K562 (cell line): ENCODE measurements around the gene OR5K1. TPM values are rescaled to one million over a fixed set of nuclear protein-coding genes. Genes with fewer than 3 reads are reported as not detected.

Experiments used
- BCL6 ChIP-seq: fragments of 250-450 bp; sonication (Bioruptor Pico); IDR thresholded peaks from 2 replicates; pipeline ENCODE4 v1.4.0; 2020
- CSDE1 ChIP-seq, 2 experiments: fragments of 450-650 bp; IDR thresholded peaks; 2 replicates each; pipeline ENCODE4 v1.6.1; 2016; ENCODE audit warnings: mild to moderate bottlenecking in 1 of 2
- DNMT1 ChIP-seq: fragments of 450-650 bp; IDR thresholded peaks from 2 replicates; pipeline ENCODE4 v1.6.1; 2016; ENCODE audit warnings: antibody characterized with exemption, mild to moderate bottlenecking
- DPF2 ChIP-seq: fragments of 450-650 bp; IDR thresholded peaks from 2 replicates; pipeline ENCODE4 v1.6.1; 2016
- MAZ ChIP-seq, 2 experiments: fragments of 450-650 bp in 1 of 2; sonication (generic) in 1 of 2; formaldehyde crosslinking; IDR thresholded peaks in 1 of 2; conservative IDR thresholded peaks in 1 of 2; 2 replicates each; pipeline versions ENCODE4 v1.4.0 to v1.5.0; 2020; ENCODE audit warnings: mild to moderate bottlenecking in 1 of 2, missing genetic modification reagents in 1 of 2
- NFATC3 ChIP-seq: fragments of 450-650 bp; IDR thresholded peaks from 2 replicates; pipeline ENCODE4 v1.6.1; 2017; ENCODE audit warnings: mild to moderate bottlenecking
- PCBP1 ChIP-seq: fragments of 200-400 bp; formaldehyde crosslinking; IDR thresholded peaks from 2 replicates; pipeline ENCODE4 v1.6.1; 2018; ENCODE audit warnings: mild to moderate bottlenecking, low read depth, low read length; ENCODE audit not compliant: poor library complexity, severe bottlenecking
- PRPF4 ChIP-seq: fragments of 200-400 bp; formaldehyde crosslinking; IDR thresholded peaks from one replicate; pipeline ENCODE4 v1.6.1; 2017; ENCODE audit warnings: low read length, low read depth, mild to moderate bottlenecking; ENCODE audit not compliant: insufficient read depth, poor library complexity, severe bottlenecking
- RBM25 ChIP-seq: fragments of 200-400 bp; formaldehyde crosslinking; IDR thresholded peaks from 2 replicates; pipeline ENCODE4 v1.6.1; 2018; ENCODE audit warnings: low read length, low read depth, moderate library complexity; ENCODE audit not compliant: severe bottlenecking
- SAFB2 ChIP-seq: fragments of 200-400 bp; formaldehyde crosslinking; IDR thresholded peaks from 2 replicates; pipeline ENCODE4 v1.6.1; 2018; ENCODE audit warnings: borderline replicate concordance, low read length, low read depth, moderate library complexity; ENCODE audit not compliant: severe bottlenecking
- SIN3A ChIP-seq, 2 experiments: fragments of 150-350 bp in 1 of 2; IDR thresholded peaks; 2 replicates each; pipeline ENCODE4 v1.6.1; 2011 to 2016; ENCODE audit warnings: borderline replicate concordance in 2 of 2, low read depth in 2 of 2, low read length in 2 of 2, mild to moderate bottlenecking in 2 of 2, moderate library complexity in 2 of 2; ENCODE audit not compliant: control insufficient read depth in 1 of 2
- SPI1 ChIP-seq: IDR thresholded peaks from 2 replicates; pipeline ENCODE4 v1.6.1; 2011; ENCODE audit warnings: low read depth, low read length, control low read depth, borderline replicate concordance
- polyA plus RNA-seq, 8 experiments: library from polyadenylated mRNA; depleted of rRNA in 4 of 8; stranded (reverse) in 5 of 8; unstranded in 3 of 8; fragments of >200 nt; fragmentation: Nextera tagmentation in 2 of 8; fragmentation: Illumina TruSeq in 1 of 8; extraction: Ambion mirVana in 2 of 8; extraction: Trizol in 1 of 8; gene quantifications; 2 replicates each; pipeline versions ENCODE4 v1.2.1 to v1.2.3, GENCODE V29; 2011 to 2014; ENCODE audit warnings: inconsistent platforms in 1 of 8, missing spikeins in 1 of 8
- total RNA-seq, 7 experiments: library from RNA; depleted of rRNA in 6 of 7; stranded (reverse); fragments of >200 nt in 6 of 7; fragmentation: Illumina TruSeq in 2 of 7; extraction: Trizol in 2 of 7; gene quantifications; 2 replicates each; pipeline versions ENCODE4 v1.2.1 to v1.2.3, GENCODE V29; 2011 to 2021; ENCODE audit warnings: low replicate concordance in 1 of 7
- TF ChIP-seq, protein P1 (sequence below), 2 experiments: fragments of 450-650 bp; formaldehyde crosslinking in 1 of 2; IDR thresholded peaks; 2 replicates each; pipeline versions ENCODE4 v1.4.0 to v1.6.1; 2014 to 2020; ENCODE audit warnings: mild to moderate bottlenecking in 2 of 2, borderline replicate concordance in 1 of 2, low read depth in 1 of 2
- TF ChIP-seq, protein P2 (sequence below): fragments of 450-650 bp; formaldehyde crosslinking; IDR thresholded peaks from 2 replicates; pipeline ENCODE4 v1.4.0; 2022; ENCODE audit warnings: missing genetic modification characterization
- TF ChIP-seq, protein P3 (sequence below): fragments of 250-450 bp; sonication (Bioruptor Pico); IDR thresholded peaks from 2 replicates; pipeline ENCODE4 v1.6.1; 2021; ENCODE audit warnings: mild to moderate bottlenecking

Gene OR5K1
- total and polyA plus RNA-seq, 9 of the 15 experiments (the other 6 are each of a cell fraction or from before 2014, with no cell fraction given), result not detected

DNA sequence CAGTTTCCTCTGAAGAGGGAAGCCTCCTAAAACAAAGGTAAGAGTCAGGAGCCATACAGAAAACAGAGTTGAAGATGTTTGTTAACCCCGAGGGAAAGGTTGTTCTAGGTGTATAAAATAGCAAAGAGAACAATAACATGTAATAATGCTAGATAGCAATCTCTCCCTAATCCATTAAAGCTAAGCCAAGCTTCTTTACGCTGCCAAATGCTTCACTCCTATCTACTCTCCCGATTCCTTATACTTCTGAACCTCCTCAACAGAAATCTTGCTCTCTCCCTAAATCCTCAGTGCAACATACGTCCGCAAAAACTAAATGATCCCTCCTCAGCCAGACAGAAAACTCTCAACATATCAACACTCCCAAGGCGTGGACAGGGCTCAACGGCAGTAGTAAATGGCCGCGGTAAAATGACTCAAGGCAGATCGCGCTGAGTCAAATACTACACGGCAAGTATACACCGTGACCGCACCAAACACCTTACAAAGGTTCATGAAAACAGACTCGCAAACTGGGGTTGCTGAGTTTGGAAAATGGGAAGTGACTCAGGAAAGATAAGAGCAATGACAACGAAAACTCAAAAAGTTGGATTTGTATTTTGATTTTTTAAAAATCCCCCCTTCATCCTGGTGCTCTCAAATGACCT is 59.0 kb downstream of the OR5K1 start (continued):
- no peak for TF ChIP-seq CSDE1 (IDR thresholded peaks at IDR 0.05)
- TF ChIP-seq SAFB2, result no peak
- TF ChIP-seq, protein P1, sequence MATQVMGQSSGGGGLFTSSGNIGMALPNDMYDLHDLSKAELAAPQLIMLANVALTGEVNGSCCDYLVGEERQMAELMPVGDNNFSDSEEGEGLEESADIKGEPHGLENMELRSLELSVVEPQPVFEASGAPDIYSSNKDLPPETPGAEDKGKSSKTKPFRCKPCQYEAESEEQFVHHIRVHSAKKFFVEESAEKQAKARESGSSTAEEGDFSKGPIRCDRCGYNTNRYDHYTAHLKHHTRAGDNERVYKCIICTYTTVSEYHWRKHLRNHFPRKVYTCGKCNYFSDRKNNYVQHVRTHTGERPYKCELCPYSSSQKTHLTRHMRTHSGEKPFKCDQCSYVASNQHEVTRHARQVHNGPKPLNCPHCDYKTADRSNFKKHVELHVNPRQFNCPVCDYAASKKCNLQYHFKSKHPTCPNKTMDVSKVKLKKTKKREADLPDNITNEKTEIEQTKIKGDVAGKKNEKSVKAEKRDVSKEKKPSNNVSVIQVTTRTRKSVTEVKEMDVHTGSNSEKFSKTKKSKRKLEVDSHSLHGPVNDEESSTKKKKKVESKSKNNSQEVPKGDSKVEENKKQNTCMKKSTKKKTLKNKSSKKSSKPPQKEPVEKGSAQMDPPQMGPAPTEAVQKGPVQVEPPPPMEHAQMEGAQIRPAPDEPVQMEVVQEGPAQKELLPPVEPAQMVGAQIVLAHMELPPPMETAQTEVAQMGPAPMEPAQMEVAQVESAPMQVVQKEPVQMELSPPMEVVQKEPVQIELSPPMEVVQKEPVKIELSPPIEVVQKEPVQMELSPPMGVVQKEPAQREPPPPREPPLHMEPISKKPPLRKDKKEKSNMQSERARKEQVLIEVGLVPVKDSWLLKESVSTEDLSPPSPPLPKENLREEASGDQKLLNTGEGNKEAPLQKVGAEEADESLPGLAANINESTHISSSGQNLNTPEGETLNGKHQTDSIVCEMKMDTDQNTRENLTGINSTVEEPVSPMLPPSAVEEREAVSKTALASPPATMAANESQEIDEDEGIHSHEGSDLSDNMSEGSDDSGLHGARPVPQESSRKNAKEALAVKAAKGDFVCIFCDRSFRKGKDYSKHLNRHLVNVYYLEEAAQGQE (IDR thresholded peaks at IDR 0.05; ENCODE audit: borderline replicate concordance), result peak; percentile 39; the same call in 1 of the 2 replicates
- TF ChIP-seq, protein P1 (CRISPR knock-in tag; IDR thresholded peaks at IDR 0.05; ENCODE audit: low read depth), result no peak
- peak; percentile 52 for TF ChIP-seq DPF2
- no peak for TF ChIP-seq DNMT1
- TF ChIP-seq RBM25, result no peak
- TF ChIP-seq SPI1, result peak; percentile 65; the same call in 1 of the 2 replicates
- no peak for TF ChIP-seq MAZ (CRISPR knock-in tag; conservative IDR thresholded peaks at IDR 0.05 in 1 of 2, IDR thresholded peaks at IDR 0.05 in 1 of 2)
- TF ChIP-seq PRPF4, result no peak
- no peak for TF ChIP-seq PCBP1
- no peak for TF ChIP-seq BCL6
- no peak for TF ChIP-seq NFATC3
- 0 out of 4 replicates have a peak, but pooled peaks of 1 of the 2 experiments have one; percentile 5 for TF ChIP-seq SIN3A (IDR thresholded peaks at IDR 0.05; ENCODE audit: borderline replicate concordance in 2 of 2, control insufficient read depth in 1 of 2, low read depth in 2 of 2, low read length in 2 of 2)
- TF ChIP-seq, protein P2, sequence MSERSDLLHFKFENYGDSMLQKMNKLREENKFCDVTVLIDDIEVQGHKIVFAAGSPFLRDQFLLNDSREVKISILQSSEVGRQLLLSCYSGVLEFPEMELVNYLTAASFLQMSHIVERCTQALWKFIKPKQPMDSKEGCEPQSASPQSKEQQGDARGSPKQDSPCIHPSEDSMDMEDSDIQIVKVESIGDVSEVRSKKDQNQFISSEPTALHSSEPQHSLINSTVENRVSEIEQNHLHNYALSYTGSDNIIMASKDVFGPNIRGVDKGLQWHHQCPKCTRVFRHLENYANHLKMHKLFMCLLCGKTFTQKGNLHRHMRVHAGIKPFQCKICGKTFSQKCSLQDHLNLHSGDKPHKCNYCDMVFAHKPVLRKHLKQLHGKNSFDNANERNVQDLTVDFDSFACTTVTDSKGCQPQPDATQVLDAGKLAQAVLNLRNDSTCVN (CRISPR knock-in tag), result no peak
- TF ChIP-seq, protein P3, sequence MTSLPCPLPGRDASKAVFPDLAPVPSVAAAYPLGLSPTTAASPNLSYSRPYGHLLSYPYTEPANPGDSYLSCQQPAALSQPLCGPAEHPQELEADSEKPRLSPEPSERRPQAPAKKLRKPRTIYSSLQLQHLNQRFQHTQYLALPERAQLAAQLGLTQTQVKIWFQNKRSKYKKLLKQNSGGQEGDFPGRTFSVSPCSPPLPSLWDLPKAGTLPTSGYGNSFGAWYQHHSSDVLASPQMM (CRISPR knock-in tag), result no peak
